C1 segment of cervical spinal cord (tissue), 14 donors: ENCODE data around the gene MEIS2.

Experiments used
- DNase-seq, 14 donors: peaks; one replicate each; lab custom pipeline; 2025; lab: John Stamatoyannopoulos, UW

MEIS2 gene

GRCh38 chr15:37098468-37099318 lies 1.7 kb downstream of the MEIS2 start:
- peak in 9 of 14 donors; percentile 30 to 73 (median 55) for DNase-seq

- peak in 7 of 14 donors; percentile 21 to 60 (median 43) for DNase-seq
These were observed 3.0 kb downstream of the MEIS2 start for GRCh38 chr15:37097144-37097919.

GRCh38 chr15:37096558-37097143 lies 3.7 kb downstream of the MEIS2 start:
- peak in 5 of 14 donors; percentile 36 to 81 (median 60) for DNase-seq

- DNase-seq = peak in 7 of 14 donors; percentile 18 to 79 (median 60)
These were observed 4.4 kb downstream of the MEIS2 start for GRCh38 chr15:37095770-37096557.

- DNase-seq = peak in 6 of 14 donors; percentile 27 to 61 (median 44)
These were observed 5.2 kb downstream of the MEIS2 start for GRCh38 chr15:37094915-37095711.

- DNase-seq = peak in 2 of 14 donors; percentile 7 to 44
These were observed 5.9 kb downstream of the MEIS2 start for GRCh38 chr15:37094333-37094914.

- peak in 3 of 14 donors; percentile 10 to 36 (median 34) for DNase-seq
These were observed 6.6 kb downstream of the MEIS2 start for GRCh38 chr15:37093480-37094332.

- no peak for DNase-seq
These were observed 9.7 kb downstream of the MEIS2 start for GRCh38 chr15:37090543-37091175.

- DNase-seq = no peak
These were observed 11.9 kb downstream of the MEIS2 start for GRCh38 chr15:37088436-37088835.

- DNase-seq = no peak
These were observed 13.2 kb downstream of the MEIS2 start for GRCh38 chr15:37087131-37087588.

GRCh38 chr15:37086521-37086920 lies 13.8 kb downstream of the MEIS2 start:
- DNase-seq = no peak

- no peak for DNase-seq
These were observed 14.2 kb downstream of the MEIS2 start for GRCh38 chr15:37086120-37086519.

GRCh38 chr15:37084602-37085001 lies 15.7 kb downstream of the MEIS2 start:
- DNase-seq = no peak

GRCh38 chr15:37083610-37084009 lies 16.7 kb downstream of the MEIS2 start:
- DNase-seq = no peak

GRCh38 chr15:37081983-37082382 lies 18.4 kb downstream of the MEIS2 start:
- DNase-seq = no peak

- DNase-seq = no peak
These were observed 20.0 kb downstream of the MEIS2 start for GRCh38 chr15:37080261-37080921.

GRCh38 chr15:37079726-37080125 lies 20.6 kb downstream of the MEIS2 start:
- peak in 5 of 14 donors; percentile 12 to 63 (median 23) for DNase-seq

GRCh38 chr15:37078566-37078965 lies 21.8 kb downstream of the MEIS2 start:
- DNase-seq = no peak
